GM19023 (cell line): Measurements from ENCODE around the gene CDK14.
"Not testable (repeated sequence)": the region's sequence is repeated elsewhere in the genome, so short reads cannot be mapped to it uniquely, and the experiment has no call there.

Experiments used
- ATAC-seq: cut with Tn5 transposase; IDR thresholded peaks from one replicate; pipeline ENCODE4 v1.9.1; 2021; ENCODE audit warnings: mild to moderate bottlenecking, moderate library complexity; ENCODE audit not compliant: unreplicated experiment

Gene CDK14

DNA sequence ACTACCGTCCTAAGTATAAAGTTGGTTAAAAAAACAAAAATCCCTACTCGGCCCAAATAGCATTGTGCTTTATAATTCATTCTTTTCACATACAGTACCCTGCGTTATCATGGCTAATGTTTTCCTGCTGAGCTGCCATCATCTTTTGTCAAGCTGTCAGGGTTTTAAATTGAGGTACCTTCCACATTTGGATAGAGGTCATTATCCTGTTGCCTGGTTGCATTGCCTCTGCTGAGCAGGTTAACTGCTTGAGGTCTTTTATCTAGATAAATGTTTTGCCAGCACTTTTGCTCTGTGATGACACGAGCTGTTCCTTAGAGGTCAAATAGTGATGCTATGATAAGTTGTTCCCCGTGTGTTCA is 573.7 kb downstream of the CDK14 start:
- ATAC-seq: no peak

DNA sequence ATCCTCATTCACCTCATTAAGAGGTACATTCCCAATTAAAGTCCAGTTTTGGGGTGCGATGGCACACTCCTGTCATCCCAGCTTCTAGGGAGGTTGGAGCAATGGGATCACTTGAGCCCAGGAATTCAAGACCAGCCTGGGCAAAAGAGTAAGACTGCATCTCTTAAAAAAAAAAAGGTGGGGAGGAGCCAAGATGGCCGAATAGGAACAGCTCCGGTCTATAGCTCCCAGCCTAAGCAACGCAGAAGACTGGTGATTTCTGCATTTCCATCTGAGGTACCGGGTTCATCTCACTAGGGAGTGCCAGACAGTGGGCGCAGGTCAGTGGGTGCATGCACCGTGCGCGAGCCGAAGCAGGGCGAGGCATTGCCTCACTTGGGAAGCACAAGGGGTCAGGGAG is 577.1 kb downstream of the CDK14 start:
- ATAC-seq: not testable (repeated sequence)

DNA sequence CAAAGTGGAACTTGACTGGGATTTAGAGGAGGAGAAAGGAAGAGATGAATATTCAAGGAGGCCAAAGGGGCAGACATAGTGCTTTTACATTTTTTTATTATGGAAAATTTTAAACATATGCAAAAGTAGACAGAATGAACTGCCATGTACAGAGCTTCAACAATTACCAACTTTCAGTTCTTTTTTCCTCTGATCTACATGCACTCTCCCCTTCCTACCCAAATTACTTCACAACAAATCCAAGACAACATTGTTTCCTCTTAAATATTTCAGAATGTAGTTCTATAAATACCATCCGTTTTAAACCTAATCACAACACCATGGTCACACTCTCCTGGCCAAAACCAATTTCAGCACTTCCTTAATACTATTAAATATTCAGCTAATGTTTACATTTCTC is 584.6 kb downstream of the CDK14 start:
- ATAC-seq: no peak

DNA sequence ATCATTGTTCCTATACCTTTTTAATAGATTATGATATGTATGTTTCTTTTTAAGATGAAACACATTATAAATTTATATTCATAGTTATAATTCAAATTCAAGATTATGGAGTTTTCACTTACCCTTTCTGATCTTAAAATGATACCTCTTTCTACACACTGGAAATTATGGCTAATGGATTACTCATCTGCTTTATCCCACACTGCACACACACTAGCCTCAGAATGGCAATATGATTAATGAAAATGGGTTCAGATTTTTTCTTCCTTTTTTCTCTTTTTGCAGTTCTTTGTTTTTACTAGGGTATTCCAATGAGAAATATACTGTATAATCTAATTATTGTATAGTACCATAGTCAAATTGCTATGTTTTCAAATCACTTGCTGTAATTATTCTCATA is 585.8 kb downstream of the CDK14 start:
- no peak for ATAC-seq

DNA sequence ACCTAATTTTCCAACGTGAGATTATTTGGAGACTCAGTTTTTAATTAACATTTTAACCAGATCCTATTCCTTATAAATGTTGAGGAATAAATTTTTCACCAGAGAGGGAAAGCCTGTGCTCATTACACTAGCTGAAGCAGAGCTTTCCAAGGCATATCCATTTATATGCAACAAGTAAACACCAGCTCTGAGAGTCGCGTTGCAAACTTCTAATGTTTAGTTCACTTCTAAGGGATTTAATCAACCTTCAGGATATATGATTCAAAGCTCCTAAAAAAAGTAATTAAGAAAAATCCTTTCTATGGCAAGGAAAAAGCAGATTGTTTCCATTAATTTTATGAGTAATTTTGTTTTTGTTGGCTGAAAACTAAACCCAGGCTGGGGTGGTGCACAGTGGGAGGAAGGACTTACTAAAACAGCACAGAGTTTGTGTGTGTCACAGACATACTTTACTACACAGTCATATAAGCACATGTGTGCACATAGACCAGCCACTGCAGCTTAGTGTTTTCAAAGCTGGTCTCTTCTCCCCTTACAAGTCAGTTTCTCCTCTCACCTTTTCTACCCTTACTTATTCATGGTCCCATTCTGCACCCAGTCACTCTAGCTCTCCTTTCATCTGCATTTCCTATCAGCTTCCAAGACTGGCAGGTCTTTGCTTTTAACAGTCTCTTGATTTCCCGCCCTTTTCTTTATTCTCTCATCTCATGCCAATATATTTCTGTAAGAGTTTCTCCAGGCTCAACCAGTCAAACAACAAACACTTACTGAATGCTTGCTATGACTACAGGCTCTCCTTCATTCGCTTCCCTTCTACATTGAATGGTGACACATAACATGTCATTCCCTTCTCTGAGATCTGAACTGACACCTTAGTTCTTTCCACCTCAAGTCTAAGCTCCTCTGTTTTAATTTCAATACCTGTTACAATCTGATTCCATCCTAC is 587.0 kb downstream of the CDK14 start:
- no peak for ATAC-seq

DNA sequence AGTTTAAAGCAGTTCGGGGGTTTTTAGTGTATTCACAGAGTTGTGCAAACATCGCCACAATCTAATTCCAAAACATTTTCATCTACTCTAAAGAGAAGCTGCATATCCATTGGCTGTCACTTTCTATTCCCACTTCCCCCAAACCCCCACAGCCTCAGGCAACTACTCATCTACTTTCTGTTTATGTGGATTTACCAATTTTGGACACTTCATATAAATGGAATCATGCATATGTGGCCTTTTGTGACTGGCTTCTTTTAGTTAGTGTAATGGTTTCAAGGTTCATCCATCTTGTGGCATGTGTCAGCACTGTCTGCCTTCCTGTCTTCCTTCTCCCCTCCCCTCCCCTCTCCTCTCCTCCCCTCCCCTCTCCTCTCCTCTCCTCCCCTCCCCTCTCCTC is 589.6 kb downstream of the CDK14 start:
- ATAC-seq: no peak

DNA sequence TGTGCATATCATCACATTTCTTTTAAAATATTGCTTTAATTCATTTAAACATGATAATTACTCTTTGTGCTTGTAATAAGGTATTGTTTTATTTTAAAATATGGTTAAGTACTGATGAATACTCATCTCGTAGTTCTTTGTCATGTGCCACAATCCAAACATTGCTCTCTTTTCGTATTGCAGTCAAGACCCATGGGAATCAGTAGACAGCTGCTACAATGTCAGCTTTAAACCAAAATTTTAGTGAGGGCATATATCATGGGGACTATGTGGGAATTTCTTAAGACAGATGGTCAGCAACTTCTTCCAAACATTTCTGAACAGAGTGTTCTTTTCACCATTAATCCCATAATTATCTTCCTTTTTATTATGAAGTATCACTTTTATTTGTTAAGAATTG is 590.9 kb downstream of the CDK14 start:
- no peak for ATAC-seq

DNA sequence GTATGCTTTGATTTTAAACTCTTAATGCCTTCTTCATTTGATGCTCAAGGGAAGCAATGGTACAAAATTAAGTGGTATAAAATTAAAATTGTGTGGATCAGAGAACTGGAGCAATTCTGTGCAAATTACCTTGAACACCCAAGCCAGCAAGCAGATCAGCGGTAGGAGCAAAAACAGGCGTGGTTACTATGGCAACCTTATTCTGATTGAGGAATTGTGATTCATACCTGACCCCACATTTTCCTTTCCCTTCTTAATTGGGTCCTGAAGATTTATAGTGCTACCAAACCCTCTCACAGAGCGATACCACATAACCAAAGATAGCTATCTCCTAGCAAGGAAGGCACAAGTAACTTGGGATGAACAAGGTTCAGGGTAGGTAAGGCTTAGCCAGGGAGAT is 595.6 kb downstream of the CDK14 start:
- ATAC-seq: no peak

DNA sequence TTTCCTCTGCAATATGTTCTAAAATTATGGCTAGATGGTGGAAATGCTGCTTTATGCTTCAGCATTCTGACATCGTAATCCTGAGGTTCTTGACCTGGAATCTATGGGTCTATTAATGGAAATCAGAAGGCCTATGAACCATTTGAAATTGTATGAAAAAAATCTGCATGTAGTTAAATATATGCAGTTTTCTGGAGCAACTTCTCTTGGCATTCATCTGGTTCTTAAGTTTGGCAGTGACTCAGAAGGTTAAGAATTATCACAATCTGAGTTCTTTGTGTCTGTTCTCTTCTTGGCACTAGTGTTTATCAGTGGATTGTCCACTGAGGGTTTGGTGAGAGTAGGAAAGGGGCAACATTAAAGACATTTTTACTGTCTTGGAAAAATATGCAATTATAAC is 597.0 kb downstream of the CDK14 start:
- ATAC-seq: no peak

DNA sequence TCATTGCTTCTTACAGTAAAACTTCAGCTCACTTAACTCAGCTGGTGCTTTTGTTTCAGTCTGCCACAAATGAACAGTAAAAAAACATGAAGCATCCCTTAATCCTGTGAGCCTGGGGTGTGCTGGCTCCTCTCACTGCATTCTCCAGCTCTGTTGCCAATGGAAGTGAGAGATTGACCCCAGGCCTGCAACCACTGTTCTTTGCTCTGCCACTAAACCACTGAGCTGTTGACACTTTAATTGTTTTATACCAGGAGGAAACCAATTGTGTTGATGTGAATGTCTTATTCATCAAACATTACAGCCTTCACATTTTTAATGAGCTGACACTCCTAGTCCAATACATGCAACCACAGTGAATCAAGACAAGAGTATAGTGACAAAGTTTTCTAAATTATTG is 598.7 kb downstream of the CDK14 start:
- ATAC-seq: no peak

DNA sequence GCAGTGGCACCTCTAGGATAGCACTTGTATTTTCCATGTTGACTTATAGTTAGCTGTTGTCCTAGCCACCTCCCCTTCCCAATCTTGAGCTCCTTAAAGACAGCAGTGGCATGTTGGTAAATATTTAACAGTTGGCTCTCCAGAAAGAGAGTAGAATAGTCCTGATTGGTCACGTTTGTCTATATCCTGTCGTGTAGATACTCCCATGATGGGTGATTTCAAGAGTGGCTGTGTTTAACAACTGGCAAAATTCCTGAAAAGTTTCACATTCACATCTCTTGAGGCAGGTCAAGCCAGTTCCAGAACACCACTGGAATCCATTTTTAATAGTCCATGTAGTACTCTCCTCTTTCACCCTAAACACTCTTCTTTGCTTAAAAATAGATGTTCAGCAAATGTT is 599.9 kb downstream of the CDK14 start:
- ATAC-seq: no peak

DNA sequence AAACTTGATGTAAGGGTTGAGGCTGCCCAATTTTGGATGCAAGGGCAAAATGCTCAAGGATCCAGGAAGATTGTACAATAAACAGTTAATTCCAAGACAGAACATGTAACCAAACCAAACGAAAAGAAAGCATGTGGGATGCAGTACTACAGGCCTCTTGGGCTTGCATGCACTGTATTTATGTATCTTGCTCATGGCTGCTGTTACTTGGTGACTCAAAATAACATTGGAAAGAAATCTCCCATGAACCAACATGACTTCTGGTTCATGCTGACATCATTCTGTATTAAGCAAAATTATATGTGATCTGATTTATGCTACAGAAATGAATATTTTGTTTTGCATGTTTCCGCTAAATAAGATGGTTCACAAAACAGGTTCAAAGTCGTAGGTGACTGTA is 602.2 kb downstream of the CDK14 start:
- no peak for ATAC-seq

DNA sequence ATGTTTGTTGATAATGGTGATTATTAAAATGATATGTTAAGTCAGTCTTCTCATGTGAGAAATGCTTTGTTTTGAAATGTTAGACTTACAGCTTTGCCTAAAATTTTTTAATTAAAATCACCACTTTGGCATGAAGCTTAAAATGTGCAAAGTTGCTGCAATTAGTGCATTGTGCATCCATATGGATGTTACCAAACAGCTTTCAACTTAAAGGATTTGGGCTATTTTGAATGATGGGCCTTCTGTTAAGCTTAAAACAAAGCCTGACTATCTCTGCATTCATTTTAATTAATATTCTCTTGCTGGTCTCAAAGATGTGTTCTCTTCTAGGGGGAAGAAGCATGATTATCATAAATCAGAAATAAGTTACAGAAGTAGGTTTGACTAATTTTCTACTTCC is 603.5 kb downstream of the CDK14 start:
- no peak for ATAC-seq

DNA sequence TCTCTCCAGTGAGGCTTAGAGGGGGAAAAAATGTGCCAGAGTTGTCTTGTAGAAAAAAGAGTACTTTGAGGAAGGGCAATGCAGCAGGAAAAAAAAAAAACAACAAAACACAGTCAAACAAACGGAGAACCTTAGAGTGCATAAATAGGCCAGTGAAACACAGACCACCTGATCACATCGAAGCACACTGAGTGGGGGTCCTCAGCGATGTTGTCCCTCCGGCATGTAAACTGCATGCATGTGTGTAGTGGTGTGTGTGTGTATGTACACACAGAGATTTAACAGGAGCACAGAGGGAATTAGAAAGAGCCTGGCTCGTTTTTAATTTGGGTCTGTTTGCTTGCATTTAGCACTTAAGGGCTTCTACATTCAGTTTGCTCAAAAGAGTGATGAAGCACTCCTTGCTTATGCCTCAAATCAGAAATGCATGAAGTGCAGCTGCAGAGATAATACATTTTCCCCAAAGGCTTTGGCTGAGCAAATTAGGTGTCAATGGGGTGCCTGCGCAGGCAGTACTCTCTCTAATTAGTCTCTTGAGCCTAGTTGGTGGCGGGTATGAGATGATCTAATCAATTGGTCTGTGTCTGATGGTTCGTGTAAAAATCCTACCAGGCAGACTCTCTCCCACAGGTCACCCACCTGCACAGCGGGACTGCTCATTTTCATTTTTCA is 605.5 kb downstream of the CDK14 start:
- ATAC-seq: no peak

DNA sequence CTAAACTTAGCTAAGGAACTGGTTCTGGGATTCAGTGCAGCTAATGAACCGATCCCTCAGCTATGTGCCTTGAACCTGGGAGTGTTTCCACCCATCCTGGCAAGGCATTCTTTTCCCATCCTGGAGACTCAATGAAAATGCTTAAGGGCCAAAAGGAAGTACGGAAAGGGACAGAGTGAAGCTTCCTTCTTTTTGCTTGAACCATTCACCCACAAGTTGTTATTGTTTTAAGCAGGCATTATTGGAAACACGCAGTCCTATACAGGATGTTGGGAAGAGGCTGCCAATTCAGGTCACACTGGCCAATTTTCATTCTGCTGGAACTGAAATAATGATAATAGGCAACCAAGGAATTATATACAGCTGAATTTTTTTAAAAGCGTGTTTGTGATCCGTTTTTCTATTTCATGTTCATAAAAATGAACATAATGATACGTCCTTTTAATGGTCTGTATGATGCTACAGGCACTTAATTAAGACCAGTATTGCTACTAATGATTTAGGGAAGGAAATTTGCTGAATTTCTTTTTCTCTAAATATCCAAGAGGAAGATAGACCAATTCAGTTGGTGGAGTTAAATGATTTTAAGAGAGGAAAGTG is 610.3 kb downstream of the CDK14 start:
- no peak for ATAC-seq

DNA sequence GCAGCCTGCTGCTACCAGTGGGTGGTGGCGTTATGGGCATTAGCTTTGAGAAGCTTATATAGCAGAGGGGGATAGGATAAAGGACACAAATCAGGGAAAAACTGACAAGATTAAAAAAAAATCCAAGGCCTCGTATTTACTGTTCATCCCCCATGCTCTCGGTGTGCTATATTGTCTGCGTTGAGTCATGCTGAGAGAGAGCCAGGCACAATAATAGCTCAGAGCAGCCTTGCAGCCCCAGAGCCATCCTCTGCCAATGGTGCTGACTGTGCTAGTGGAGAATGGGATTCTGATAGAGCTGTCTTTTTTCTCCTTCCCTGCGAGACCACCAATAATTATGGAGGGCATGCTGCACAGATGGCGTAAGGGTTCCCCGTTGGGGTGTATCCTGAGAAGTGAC is 616.5 kb downstream of the CDK14 start:
- ATAC-seq: no peak

DNA sequence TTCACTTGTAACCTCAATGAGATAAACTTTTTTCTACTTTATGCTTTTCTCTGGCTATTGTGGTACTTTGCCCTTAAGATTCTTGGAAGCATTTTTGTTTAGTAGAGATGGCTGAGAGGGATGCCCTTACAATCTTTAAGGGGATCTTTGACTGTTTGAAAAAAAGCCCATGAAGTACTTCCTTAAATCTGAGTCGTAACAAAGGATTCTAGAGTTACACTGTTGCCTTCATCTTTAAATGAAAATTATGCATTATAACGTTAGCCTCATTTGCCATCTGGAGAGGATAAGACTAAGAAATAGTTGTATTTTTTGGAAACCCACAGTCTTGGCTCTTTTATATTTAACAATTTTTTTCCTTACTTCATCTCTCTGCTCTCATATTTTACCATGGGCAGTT is 630.3 kb downstream of the CDK14 start:
- no peak for ATAC-seq

DNA sequence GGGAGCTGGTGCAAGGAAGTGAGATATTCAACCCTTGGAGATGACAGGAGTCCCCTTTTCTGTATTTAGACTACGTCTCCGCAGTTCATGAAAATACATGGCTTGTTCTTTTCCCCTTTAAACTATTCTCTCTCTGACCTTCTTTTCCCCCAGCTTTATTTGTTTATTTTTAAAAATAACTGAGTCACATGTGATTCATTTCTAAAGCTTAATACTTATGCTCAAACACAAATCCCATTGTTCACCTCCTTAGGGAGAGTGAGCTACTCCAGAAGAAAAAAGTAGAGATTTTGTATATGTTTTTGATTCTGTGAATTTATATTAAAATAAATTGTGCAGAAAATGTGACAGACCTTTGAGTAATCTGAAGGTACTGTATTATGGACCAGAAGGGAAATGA is 632.2 kb downstream of the CDK14 start:
- ATAC-seq: no peak

DNA sequence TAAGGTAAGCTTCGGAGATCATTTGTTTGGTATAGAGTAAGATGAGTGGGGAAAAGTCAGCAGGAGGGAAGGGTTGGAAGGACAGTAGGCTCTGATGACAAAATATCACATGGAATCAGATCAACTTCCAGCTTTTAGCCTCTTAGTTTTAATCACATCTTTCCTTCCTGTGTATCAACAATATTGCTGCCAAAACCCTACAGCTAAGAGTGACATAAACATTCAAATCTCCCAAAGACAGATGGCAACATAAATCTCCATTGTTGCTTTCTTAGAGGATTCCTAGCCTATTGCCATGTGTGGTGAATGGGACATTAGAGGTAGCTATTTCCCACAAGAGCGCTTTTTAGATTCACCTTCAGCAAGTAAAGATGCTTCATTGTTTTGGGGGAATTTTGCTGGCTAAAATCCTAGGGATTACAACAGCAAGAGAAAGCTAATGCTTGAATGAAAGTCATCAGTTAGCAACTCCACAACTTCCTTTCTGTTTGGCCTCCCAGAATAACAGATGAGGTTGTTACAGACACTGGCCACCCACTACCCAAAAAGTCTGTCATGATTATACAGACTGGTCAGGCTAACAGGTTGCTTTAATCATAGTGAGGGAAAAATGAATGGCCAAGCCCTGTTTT is 632.9 kb downstream of the CDK14 start:
- no peak for ATAC-seq

DNA sequence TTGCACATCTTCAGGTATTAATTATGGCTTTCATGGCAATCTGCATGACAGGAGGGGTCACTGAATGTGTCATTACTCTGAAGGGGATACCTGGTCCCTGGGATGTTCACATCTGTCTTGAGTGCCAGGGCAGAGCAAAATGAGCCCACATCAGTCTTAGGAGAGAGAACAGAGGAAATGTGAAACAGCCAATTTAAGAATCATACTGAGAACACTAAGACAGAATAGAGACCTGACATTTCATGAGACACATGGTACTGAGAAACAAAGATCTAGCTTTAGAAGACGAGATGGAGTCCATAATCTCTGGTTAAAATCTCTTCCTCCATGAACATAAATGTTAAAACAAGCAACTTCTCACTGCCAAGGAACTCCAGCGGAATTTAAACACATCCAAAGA is 634.0 kb downstream of the CDK14 start:
- no peak for ATAC-seq

DNA sequence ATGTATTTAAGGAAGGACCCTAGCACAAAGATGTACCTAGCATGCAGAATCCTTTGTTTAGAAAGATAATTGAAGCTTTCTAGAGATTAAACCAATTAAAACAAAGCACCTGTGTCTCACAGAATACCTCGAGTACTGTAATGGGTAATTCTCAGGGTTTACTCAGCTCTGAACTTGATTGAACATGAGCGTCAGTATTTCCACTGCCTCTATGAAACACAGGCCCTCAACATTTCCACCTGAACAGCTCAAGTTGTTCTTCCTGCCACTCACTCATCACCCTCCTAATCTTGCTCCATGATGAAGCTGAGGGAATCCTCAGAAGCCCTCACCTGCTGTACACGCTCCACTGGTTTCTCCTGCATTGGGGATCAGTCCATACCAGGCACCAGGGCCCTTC is 634.4 kb downstream of the CDK14 start:
- no peak for ATAC-seq

DNA sequence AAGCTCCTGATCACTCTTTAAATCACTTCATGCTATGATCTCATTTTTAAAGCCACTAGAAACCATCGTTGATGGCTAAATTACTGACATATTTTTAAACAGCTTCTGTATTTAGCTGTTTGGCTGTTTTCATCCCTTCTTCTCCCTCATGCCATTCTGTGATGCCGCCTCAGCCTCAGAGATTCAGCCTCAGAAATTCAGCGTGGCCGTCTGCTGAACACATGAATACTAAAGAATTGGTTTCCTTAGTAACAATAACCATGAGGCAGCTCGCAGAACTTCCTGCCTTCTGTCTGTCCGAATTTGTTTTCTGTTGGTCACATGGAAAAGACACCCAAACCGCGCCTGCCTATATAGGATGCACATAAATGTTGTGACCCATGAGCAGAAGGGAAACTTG is 637.1 kb downstream of the CDK14 start:
- no peak for ATAC-seq
